ENCODE data around the gene PRRG3.
"Not testable (repeated sequence)": the region's sequence is repeated elsewhere in the genome, so short reads cannot be mapped to it uniquely, and the experiment has no call there.

Gene PRRG3

DNA sequence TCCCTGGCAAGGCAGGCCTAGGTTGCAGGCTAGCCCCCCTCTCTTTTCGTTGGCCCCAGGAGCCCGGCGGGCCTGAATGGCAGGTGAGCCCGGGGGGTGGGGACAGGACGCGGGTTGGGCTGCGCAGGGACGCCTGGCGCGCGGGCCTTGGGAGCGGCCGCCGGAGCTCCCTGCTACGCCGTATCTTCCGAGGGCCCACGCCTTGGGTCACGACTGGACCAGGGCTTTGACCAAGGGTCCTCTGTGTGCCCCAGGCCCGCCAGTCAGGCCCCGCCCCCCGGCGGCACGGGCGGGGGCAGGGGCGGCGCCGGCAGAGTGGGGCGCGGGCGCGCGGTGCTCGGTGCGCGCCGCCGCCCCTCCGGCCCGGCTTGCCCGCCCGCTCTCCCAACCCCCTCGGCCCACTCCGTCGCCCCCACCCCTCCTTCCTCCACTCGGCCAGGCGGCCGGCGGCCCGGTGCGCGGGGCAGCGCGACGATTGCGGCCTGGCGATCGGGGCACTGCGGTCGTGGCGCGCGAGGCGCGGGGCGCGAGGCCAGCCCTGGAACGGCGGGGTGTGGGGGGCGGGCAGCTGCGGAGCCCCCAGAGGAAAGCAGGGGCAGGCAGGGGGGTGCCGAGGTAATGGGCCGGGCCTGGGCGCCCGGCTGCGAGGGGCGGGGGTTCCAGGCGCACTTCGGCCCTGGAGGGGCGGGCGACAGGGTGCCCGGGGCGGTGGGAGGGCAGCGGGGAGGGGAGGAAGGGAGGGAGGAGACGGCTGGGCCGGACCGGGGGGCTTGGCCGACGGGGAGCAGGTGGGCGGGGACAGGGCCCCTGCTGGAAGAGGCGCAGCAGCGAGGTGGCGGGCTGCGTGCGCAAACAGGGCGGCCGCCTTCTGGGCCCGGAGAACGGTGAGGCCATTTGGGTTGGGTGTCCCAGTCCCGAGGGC lies at the start of gene PRRG3:
Gene PRRG3, plus strand, starts transcription at position 798 of the 922 bp plus-strand sequence. CDS start 3,357 bp downstream, outside the sequence.
- DNase-seq, result no peak

DNA sequence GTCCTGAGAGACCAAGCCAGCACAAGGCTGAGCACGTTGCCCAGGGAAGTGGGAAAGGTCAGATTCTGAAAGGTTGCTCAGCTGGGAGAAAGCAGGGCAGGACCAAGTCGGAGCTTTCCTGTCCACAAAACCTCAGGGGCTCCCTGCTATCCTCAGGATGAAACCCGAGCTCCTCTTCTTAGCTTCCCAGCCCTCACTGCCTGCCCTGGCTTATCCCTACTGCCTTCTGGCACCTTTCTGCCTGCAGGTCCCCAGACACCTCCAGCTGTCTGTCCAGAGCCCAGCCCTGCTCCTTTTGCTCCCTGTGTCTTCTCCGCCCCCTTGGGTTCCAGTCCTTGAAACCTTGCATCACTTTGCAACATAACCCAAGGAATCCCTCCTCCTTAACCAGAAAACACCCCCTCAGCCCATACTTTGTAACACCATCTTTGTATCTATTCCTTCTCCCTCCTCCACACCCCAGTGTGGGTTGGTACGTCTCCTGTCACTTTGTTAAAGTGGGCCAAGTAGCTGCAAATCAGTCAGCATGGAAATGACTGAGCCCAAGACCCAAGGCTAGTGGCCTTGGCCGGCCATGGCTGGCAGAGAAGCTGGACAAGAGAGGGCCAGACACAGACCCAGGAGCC lies 20.0 kb upstream of the PRRG3 start:
- no peak for DNase-seq

DNA sequence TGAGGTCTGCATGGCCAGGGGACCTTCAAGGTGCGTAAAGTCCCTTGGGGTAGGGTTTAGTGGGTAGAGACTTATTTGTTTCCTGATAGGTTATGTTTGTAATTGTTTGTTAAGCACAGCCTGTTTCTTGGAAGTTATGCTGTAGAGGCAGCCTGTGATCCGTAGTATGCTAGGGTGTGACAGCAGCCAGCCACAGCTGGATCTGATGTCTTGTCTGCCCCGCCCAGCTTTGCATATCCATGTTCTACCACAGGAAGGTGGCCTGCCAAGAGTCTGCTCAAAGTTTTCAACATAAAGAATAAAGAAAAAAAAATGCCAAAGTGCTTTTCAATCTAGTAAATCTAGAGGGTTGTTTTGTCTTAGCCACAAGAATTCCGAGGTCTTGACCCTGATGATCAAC lies 19.1 kb upstream of the PRRG3 start:
- no peak for DNase-seq

DNA sequence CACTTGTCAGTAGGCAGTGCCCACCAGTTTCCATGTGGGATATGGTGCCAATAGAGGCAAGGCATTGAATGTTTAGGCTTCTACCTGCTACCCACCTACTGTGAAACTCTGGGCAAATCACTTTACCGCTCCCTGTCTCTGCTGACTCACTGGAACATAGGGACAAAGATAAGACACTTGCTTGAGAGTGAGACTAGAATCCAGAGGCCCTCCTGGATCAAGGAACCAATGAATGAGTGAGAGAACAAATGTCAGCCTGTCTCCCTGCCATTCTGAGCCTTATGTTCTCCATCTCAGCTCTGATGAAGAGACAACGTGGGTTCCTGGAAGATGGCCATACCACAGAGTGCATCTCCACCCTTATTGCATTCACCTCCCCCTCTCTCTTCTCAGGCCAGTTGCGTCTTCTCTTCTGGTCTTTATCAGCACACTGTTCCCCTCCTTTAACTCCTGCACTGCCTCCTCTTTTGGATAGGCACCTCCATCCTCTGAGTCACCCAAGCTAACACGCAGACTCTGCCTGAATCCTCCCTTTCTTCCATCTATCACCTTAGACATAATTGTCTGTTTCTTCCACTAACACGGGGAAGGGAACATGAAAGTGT lies 15.4 kb upstream of the PRRG3 start:
- DNase-seq, result no peak

DNA sequence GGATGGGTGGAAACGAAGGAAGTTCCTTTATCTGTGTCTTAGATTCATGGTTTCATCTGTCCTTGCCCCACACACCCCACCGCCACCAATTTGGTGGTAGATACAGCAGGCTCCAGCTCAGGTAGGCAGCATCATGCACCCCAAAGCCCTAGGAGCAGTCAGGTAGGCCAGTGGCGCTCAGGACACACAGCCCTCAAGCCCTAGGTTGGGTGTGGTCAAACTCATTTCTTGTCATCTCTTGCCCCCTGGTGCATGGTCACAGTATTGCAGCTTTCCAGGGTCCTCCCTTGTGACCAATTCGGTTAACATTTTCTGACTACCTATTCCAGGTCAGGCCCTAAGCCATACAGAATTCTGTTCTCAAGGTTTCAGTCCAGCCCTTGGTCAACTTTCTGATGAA lies 14.5 kb upstream of the PRRG3 start:
- DNase-seq, result no peak

DNA sequence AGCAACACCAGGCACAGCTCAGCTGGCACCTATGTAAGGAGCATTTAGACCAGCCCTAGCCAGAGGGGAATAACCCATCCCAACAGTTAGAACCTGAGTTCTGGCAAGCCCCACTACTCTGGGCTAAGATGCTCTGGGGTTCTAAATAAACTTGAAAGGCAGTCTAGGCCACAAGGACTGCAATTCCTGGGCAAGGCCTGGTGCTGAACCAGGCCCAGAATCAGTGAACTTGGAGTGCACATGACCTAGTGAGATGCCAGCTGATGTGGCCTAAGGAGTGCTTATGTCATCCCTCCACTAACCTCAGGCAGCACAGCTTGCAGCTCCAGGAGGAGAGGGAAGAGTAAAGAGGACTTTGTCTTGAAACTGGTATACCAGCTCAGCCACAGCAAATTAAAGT lies 7.6 kb upstream of the PRRG3 start:
- DNase-seq, result no peak

DNA sequence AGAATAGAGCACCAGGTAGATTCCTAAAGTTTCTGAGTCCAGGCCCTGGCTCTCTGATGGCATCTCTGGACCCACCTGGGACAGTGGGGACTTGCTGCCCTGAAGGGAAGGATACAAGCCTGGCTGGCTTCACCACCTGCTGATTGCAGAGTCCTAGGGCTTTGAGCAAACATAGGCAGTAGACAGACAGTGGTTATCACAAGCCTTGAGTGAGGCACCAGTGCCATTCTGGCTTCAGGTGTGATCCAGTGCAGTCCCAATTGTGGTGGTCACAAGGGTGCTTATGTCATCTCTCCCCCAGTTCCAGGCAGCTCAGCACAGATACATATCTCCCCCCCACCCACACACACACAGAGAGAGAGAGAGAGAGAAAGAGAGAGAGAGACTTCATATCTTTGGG lies 6.6 kb upstream of the PRRG3 start:
- DNase-seq, result no peak

DNA sequence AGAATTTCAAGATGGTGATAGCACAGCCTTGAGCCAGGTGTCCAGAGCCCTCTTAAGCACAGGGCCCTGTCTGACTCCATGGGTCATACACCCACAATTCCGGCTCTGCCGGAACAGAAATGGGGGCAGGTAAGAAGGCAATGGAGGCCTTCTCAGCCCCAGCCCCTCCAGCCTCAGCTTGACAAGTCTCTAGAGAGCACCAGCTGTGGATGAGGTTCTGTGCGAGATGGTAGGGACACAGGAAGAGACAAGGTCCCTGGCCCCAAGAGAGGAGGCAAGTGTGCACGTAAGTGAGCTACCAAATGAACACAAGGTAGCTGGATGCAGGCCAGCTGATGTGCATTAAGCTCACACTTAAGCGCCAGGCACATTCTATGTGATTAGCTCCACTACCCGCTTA lies 2.4 kb upstream of the PRRG3 start:
- no peak for DNase-seq

DNA sequence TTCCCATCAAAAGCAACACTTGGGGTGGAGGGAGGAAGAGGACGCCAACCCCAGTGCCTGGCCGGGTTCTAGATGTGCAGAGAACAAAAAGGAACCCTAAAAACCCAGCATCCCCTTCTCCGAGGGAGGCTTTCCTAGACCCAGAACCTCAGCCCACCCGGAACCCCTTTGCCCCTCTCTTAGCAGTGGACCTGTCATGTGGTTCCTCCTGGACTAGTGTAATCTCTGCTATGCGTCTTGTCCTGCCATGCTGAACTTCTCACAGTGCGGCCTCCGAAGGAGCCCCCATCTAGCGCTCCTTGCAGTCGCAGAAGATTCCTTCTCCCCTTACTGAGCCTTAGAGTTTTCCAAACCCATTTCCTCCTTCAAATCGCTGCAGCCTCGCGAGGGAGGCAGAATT lies 1.1 kb upstream of the PRRG3 start:
- no peak for DNase-seq

DNA sequence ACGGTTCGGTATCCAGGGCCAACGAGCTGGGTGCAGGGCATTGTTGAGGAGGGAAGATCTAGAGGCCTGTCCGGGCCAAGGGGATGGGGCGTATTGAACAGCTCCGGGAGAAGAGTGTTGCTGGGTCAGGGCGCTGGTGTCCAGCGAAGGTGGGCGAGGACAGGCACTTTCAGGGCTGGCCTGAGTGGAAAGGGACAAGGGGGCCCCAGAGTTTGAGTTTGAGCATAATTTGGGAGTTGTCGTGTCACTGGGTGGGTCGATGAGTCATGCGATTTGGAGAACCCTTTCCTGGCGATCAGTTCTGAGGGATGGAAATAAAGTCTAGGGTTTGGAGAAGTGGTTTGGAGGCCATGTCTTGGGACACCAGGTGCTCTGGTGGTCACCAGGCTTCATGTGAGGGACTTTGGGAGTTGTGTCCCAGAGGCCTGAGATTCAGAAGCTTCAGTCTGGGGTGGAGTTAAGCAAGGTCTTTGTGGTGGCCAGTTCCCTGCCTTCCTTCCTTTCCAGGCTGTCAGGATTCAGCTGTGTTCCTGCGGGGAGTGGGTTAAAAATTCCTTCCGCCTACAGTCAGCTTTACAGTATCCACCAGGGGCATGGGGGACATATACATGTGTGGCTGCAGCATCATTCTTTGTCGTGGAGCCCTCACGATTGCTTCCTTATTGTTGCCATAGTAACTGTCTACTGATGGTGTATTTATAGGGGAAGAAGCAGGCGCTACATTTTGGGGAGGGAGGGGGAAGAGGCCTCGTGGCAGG lies 504 bp downstream of the PRRG3 start:
- no peak for DNase-seq

DNA sequence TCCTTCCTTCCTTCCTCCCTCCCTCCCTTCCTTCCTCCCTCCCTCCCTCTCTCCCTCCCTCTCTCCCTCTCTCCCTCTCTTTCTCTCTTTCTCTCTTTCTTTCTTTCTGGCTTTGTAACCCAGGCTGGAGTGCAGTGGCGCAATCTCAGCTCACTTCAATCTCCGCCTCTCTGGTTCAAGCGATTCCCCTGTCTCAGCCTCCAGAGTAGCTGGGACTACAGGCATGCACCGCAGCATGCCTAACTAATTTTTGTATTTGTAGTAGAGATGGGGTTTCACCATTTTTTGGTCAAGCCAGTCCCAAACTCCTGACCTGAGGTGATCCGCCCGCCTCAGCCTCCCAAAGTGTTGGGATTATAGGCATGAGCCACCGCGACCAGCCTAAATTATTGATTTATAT lies 1.8 kb downstream of the PRRG3 start:
- DNase-seq, result not testable (repeated sequence)

DNA sequence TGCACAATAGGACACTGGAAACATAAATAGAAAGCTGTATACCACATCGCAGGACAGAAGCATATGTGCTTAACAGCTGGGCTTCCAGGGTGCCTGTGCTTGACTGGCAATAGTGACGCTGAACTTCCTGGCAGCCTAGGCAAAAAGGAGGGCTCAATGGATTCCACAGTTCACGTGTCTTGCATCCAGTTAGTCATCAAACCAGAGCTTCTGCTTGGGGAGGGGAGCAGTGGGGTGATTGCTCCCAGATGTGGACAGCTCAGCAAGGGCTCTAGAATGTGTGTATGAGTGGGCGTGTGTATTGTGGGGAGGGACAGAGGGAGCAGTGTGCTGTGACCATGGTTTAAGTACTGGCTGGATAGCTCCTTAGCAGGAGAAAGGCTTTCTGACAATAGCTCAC lies 2.3 kb downstream of the PRRG3 start:
- no peak for DNase-seq

DNA sequence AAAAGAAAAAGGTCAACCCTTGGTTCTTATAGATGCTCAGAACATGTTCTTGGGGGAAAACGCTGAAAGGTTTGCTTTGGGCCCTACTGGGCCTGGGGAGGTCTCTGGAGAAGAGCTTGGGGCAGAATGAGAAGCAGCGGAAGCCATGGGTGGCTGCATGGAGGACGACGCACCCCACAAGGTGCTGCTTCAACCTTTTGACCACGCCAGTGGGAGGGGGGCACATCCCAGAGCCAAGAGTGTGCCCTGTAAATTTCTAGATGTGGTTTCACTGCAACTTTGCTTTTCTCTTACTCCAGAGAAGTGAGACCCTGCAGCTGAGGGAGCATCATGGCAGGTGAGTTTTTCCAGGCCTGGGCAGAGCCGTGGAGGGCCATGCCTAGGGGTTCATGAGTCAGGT lies 3.2 kb downstream of the PRRG3 start:
- no peak for DNase-seq

DNA sequence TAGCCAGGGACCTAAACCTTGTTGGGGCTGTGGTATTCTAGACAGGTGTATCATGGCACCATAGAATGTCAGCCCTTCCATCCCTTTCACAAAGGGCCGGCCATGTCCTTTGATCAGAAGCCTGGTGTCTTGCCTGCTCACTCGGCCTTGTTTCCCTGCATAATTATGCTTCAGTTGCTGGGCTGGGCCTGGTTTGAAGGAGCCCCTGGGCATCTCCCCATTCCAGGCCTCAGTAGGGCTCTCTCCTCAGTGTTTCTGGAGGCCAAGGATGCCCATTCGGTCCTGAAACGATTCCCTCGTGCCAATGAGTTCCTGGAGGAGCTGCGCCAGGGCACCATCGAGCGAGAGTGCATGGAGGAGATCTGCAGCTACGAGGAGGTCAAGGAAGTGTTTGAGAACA lies 4.5 kb downstream of the PRRG3 start:
- DNase-seq, result no peak

DNA sequence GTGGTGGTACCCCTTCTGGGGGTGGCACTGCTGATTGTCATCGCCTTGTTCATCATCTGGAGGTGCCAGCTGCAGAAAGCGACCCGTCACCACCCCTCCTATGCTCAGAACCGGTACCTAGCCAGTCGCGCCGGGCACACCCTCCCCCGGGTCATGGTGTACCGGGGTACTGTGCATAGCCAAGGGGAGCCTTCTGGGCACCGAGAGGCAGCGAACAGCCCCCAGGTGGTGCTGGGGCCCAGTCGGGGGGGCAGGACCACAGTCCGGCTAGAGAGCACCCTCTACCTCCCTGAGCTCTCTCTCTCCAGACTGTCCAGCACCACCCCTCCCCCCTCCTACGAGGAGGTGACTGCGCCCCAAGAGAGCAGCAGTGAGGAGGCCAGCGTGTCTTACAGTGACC lies 5.3 kb downstream of the PRRG3 start:
- no peak for DNase-seq

DNA sequence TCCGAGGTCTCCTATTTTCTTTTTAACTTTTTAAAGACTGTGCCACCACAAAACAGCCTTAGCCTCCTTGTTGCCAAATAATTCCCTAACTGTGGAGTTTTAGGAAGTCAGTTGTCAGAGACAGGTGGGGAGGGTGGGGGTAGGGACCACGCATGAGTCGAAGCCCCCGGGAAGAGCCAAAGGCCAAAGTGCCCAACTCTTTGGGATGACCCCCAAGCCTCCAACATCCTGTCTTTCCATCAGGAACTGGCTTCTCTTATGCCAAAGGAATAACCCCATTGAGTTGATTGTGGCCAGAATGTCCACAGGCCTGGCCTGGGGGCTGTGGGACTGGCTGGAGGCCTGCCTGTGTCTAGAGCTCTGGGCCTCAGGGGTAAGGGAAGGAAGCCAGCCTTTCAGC lies 5.8 kb downstream of the PRRG3 start:
- no peak for DNase-seq

DNA sequence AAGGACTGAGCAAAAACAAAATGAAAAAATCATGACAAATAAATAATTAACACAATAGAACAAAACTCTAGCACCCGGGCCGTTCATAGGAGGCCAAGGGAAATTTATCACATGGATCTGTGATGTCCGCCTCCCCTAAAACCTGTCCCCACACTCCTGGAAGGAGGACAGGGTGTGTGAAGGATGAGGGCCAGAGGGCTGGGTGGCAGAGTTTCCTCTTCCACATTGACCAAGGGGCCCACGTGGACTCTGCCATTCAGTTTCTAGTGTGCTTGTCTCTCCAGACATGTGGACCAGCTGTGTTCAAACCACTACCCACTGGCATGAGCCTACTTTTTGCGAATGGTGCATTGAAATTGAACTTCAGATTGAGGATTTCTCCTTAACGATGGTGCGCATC lies 6.3 kb downstream of the PRRG3 start:
- DNase-seq, result no peak

DNA sequence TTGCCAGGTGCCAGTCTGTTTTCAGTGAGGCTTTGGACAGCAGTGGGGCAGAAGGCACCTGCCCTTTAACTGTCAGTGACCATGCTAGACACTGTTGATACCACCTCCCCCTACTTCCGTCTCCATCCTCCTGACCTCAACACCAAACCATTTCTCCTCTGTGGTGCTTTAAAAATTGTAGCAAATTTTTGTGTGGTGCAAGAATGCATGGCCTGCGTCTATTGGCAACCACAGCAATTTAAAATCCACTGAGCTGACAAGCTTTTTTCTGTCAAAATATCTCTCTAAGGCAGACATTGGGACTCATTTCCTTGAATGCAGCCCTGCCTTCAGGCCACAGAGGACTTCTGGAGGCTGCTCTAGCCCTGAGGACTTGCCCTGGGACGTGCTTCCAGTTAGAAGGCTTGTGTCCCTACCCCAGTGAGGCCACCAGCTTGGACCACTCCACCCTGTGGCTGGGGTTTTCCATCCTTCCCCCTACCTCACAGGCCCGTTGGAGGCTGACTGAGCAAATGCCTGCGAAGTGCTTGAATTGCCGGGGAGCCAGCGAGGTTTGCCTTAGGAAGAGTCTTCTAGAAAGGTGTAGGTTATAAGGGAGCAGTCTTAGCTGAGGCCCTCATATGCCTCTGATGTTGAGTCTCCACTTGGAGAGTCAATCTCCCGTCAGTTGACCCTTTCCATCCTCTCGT lies 6.9 kb downstream of the PRRG3 start:
- DNase-seq, result no peak

DNA sequence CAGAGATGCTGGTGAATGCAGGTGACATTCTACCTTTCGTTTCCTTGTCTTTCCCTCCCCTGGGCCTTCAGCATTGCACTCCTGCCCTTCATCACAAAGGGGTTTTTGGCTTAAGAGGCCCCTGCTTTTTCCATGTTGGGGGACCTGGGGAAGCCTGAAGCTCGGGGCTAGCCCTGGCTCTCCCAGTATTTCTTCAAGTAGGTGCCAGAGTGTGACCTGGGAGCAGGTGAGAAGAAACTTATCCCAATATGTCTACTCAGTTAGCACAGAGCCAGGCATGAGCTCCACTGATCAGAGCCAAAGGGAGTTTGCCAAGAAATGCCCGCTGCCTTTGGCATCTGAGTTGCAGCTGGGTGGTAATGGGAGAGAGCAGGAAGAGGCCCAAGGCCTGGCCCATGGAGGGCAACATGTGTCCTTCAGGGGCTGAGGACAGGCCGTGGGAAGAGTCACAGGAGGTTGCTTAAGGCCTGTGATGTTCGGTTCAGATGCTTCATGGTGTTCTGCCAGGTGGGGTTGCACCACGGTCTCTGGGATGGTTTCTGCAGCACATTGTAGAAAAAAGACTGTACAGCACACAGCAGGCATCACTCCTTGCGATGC lies 7.6 kb downstream of the PRRG3 start:
- no peak for DNase-seq

DNA sequence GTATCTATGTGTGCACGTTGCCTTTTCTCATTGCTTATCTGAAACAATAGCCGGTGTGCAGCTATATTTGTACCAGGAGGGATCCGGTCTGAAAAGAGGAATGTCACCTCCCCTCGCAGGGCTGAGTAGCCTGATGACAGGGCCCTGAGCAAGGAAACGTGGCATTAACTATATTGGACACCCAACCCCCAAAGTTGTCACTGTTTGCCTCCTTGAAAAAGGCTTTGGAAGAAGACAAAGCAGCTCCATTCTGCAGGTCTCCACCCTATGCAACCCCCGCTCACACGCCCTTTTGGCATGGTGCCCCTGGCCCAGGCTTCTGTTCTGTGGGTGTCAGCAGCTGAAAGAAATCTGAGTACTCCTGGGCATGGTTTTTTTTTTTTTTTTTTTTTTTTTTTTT lies 8.2 kb downstream of the PRRG3 start:
- no peak for DNase-seq

DNA sequence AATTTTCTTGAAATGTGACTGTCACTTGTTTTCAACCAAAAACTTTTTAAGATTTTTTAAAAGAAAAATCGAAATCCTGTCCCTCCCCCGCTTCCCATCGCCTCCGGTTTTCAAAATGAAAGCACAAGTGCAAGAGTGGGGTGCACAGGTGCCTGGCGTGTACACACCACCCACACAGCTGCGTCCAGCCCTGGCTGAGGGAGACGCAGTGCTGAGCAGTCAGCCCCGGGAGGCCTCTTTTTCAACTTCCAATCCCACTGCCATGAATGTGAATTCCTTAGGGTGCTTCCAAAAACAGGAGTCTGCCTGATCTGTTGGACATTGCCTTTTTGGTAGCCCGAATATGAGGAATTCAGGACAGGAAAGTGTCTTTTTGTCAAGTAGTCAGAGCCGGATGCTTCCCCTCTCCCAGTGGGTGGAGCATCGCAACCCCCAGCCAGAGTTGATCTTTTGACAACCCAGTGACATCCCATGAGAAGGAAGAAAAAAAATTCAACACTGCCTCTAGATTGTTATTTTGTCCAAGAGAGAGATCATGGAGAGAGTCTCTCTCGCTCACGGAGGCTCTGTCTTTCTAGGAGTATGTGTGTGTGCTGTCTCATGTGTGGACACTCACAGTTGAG lies 8.9 kb downstream of the PRRG3 start:
- DNase-seq, result no peak

DNA sequence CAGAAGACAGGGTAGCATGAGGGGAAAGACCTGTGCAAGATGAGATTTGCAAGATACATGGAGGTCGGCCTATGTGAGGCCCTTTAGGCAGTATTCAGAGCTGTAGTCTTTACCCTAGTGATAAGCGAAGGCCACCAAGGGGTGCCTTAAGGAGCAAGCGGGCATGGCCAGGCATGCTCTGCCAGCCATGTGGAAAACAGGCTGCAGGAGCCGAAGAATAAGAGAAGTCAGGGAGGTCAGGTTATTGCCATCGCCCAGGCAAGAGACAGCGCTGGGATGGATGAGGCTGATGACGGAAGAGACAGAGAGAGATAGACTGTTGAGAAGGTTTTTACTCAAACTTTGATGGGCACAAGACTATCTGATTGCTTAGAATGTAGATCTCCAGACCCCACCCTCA lies 13.6 kb downstream of the PRRG3 start:
- no peak for DNase-seq

All from bone marrow (tissue), 2 donors.